ENCODE data around the gene PIR.

GRCh38 chrX:15495801-15496200, 2.7 kb upstream of the PIR start:
- TF ChIP-seq CTCF (IDR thresholded peaks at IDR 0.05) (no peak), ZFX (IDR thresholded peaks at IDR 0.05; ENCODE audit: borderline replicate concordance) (no peak)

Measured in 22Rv1 (cell line).